MCF 10A (cell line): ENCODE measurements around the gene RPN1. TPM values are rescaled to one million over a fixed set of nuclear protein-coding genes. Genes with fewer than 3 reads are reported as not detected.

Source experiments
- BruUV-seq: library from RNA; stranded (reverse); fragments of 400-500 nt; replicated peaks from 2 replicates; lab custom pipeline; 2021; lab: Mats Ljungman, UMichigan
- CTCF ChIA-PET: fragments of 300-600 bp; sonication (Branson Sonifier 250); formaldehyde crosslinking; extraction: SDS; loops from one replicate; lab custom pipeline; 2021; ENCODE audit warnings: antibody characterized with exemption, inconsistent platforms; lab: Yijun Ruan, JAX
- POLR2A ChIA-PET: fragments of 300-600, 350-650 bp; sonication (Branson Sonifier 250); formaldehyde crosslinking; extraction: SDS; loops from one replicate; lab custom pipeline; 2020; ENCODE audit warnings: antibody characterized with exemption, inconsistent platforms; lab: Yijun Ruan, JAX
- DNase-seq: peaks from one replicate; pipeline ENCODE4 v3.0.0-alpha.2; 2018; ENCODE audit not compliant: unreplicated experiment
- H3K27ac Mint-ChIP-seq: one replicate; pipeline ENCODE4 v1.8.0; 2022; ENCODE audit warnings: mild to moderate bottlenecking, low read depth, mixed read lengths; ENCODE audit not compliant: unreplicated experiment
- H3K27me3 Mint-ChIP-seq: one replicate; pipeline ENCODE4 v1.8.0; 2022; ENCODE audit warnings: mixed read lengths; ENCODE audit not compliant: insufficient read depth, unreplicated experiment
- H3K36me3 Mint-ChIP-seq: one replicate; pipeline ENCODE4 v1.8.0; 2022; ENCODE audit warnings: mild to moderate bottlenecking, moderate library complexity, mixed read lengths; ENCODE audit not compliant: insufficient read depth, unreplicated experiment
- H3K4me1 Mint-ChIP-seq: one replicate; pipeline ENCODE4 v1.8.0; 2022; ENCODE audit warnings: mixed read lengths; ENCODE audit not compliant: insufficient read depth, unreplicated experiment
- H3K4me3 Mint-ChIP-seq: one replicate; pipeline ENCODE4 v1.8.0; 2022; ENCODE audit warnings: mild to moderate bottlenecking, moderate library complexity, mixed read lengths; ENCODE audit not compliant: unreplicated experiment
- H3K9me3 Mint-ChIP-seq: one replicate; pipeline ENCODE4 v1.8.0; 2022; ENCODE audit warnings: mixed read lengths; ENCODE audit not compliant: unreplicated experiment
- intact Hi-C: fragments of 100-400 bp; cut with micrococcal nuclease; formaldehyde crosslinking; loops from 2 replicates; pipeline ENCODE4 v1.14.1; 2022
- total RNA-seq: library from RNA; stranded (reverse); gene quantifications from 2 replicates; pipeline ENCODE4 v1.2.3, GENCODE V29; 2022
- TF ChIP-seq, protein P1 (sequence below): fragments of 200-600 bp; IDR thresholded peaks from one replicate; pipeline ENCODE4 v1.8.0; 2022; ENCODE audit warnings: antibody characterized with exemption, mild to moderate bottlenecking; ENCODE audit not compliant: unreplicated experiment

The RPN1 gene
- total RNA-seq, 1 experiment from 2014 or later, result 240 TPM

GRCh38 chr3:128575777-128576176, 74.8 kb downstream of the RPN1 start:
- H3K4me1 Mint-ChIP-seq, result no peaks in the 10 kb centered on the region
- ChIA-PET POLR2A (no interaction called here), CTCF (interaction anchor here (0.7 kb wide), 2 partner anchors 33 to 150 kb away, joined by 3 to 6 read pairs; no protein-coding TSS in a partner anchor)
- no peak overlapping the region for H3K27ac Mint-ChIP-seq
- DNase-seq, result no peak
- BruUV-seq, result no TSS peak
- H3K36me3 Mint-ChIP-seq, result no peaks in the 10 kb centered on the region
- intact Hi-C loops, result no loop called here
- H3K9me3 Mint-ChIP-seq, result no peaks in the 10 kb centered on the region
- H3K27me3 Mint-ChIP-seq, result no peaks in the 10 kb centered on the region
- H3K4me3 Mint-ChIP-seq, result no peak overlapping the region
- TF ChIP-seq, protein P1, sequence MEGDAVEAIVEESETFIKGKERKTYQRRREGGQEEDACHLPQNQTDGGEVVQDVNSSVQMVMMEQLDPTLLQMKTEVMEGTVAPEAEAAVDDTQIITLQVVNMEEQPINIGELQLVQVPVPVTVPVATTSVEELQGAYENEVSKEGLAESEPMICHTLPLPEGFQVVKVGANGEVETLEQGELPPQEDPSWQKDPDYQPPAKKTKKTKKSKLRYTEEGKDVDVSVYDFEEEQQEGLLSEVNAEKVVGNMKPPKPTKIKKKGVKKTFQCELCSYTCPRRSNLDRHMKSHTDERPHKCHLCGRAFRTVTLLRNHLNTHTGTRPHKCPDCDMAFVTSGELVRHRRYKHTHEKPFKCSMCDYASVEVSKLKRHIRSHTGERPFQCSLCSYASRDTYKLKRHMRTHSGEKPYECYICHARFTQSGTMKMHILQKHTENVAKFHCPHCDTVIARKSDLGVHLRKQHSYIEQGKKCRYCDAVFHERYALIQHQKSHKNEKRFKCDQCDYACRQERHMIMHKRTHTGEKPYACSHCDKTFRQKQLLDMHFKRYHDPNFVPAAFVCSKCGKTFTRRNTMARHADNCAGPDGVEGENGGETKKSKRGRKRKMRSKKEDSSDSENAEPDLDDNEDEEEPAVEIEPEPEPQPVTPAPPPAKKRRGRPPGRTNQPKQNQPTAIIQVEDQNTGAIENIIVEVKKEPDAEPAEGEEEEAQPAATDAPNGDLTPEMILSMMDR, result no peak

GRCh38 chr3:128573707-128574162, 76.9 kb downstream of the RPN1 start:
- H3K36me3 Mint-ChIP-seq, result no peaks in the 10 kb centered on the region
- BruUV-seq, result no TSS peak
- no peak overlapping the region for H3K27ac Mint-ChIP-seq
- no peaks in the 10 kb centered on the region for H3K4me1 Mint-ChIP-seq
- POLR2A ChIA-PET, result no interaction called here
- H3K27me3 Mint-ChIP-seq, result no peaks in the 10 kb centered on the region
- TF ChIP-seq, protein P1, result no peak
- intact Hi-C loops, result no loop called here
- H3K4me3 Mint-ChIP-seq, result no peak overlapping the region
- CTCF ChIA-PET, result interaction anchor here (0.5 to 1.3 kb wide), 4 partner anchors 13 to 397 kb away, joined by 3 to 5 read pairs (median 4); no protein-coding TSS in a partner anchor
- no peak for DNase-seq
- H3K9me3 Mint-ChIP-seq, result no peaks in the 10 kb centered on the region

GRCh38 chr3:128573160-128573559, 77.5 kb downstream of the RPN1 start:
- H3K9me3 Mint-ChIP-seq, result no peaks in the 10 kb centered on the region
- TF ChIP-seq, protein P1, result no peak
- no peaks in the 10 kb centered on the region for H3K27me3 Mint-ChIP-seq
- H3K27ac Mint-ChIP-seq, result no peak overlapping the region
- BruUV-seq, result no TSS peak
- H3K4me1 Mint-ChIP-seq, result no peaks in the 10 kb centered on the region
- ChIA-PET POLR2A (interaction anchor here (0.5 kb wide), 1 partner anchor 11 kb away, joined by 3 read pairs; no protein-coding TSS in a partner anchor), CTCF (interaction anchor here (0.6 to 1.4 kb wide), 6 partner anchors 19 to 396 kb away, joined by 3 to 5 read pairs (median 4); no protein-coding TSS in a partner anchor)
- intact Hi-C loops, result no loop called here
- H3K4me3 Mint-ChIP-seq, result no peak overlapping the region
- DNase-seq, result no peak
- H3K36me3 Mint-ChIP-seq, result no peaks in the 10 kb centered on the region

- no peaks in the 10 kb centered on the region for H3K4me1 Mint-ChIP-seq
- intact Hi-C loops, result no loop called here
- POLR2A ChIA-PET, result interaction anchor here (0.5 kb wide), 1 partner anchor 12 kb away, joined by 3 read pairs; no protein-coding TSS in a partner anchor
- H3K36me3 Mint-ChIP-seq, result no peaks in the 10 kb centered on the region
- H3K4me3 Mint-ChIP-seq, result no peak overlapping the region
- H3K9me3 Mint-ChIP-seq, result no peaks in the 10 kb centered on the region
- peak; percentile 33 for DNase-seq
- H3K27ac Mint-ChIP-seq, result no peak overlapping the region
- CTCF ChIA-PET, result interaction anchor here (0.6 to 1.4 kb wide), 5 partner anchors 18 to 146 kb away, joined by 3 to 4 read pairs (median 4); no protein-coding TSS in a partner anchor
- H3K27me3 Mint-ChIP-seq, result no peaks in the 10 kb centered on the region
- TF ChIP-seq, protein P1, result peak; percentile 23
- no TSS peak for BruUV-seq
Observed at GRCh38 chr3:128572644-128573105, 77.9 kb downstream of the RPN1 start.
